Activated naive CD4-positive, alpha-beta T cell treated with anti-CD3 and anti-CD28 coated beads, Interleukin-2, amount 50 U/mL, for 72 hours (primary cell): ENCODE results near the gene RAD51B. TPM values are rescaled to one million over a fixed set of nuclear protein-coding genes. Genes with fewer than 3 reads are reported as not detected.
"Not testable (repeated sequence)": the region's sequence is repeated elsewhere in the genome, so short reads cannot be mapped to it uniquely, and the experiment has no call there.

Experiments used
- ATAC-seq, 2 donors: fragments of 150-1000 bp; cut with Tn5 transposase; 2 replicates each; pipeline ENCODE4 v1.10.0; 2021; ENCODE audit warnings: mild to moderate bottlenecking in 2 of 2, moderate library complexity in 2 of 2
- DNase-seq, 2 donors: peaks; one replicate each; pipeline ENCODE4 v3.0.0; 2021 to 2022; ENCODE audit warnings: low spot score in 2 of 2
- H3K27ac Mint-ChIP-seq, 2 donors: one replicate each; pipeline ENCODE4 v1.8.0; 2022; ENCODE audit warnings: mild to moderate bottlenecking in 2 of 2, mixed read lengths in 2 of 2
- H3K36me3 Mint-ChIP-seq, 2 donors: one replicate each; pipeline ENCODE4 v1.8.0; 2022; ENCODE audit warnings: mixed read lengths in 2 of 2
- H3K9me3 Mint-ChIP-seq, 2 donors: one replicate each; pipeline ENCODE4 v1.8.0; 2022; ENCODE audit warnings: mixed read lengths in 2 of 2
- total RNA-seq, 2 donors: library from RNA; stranded (reverse); gene quantifications; one replicate each; pipeline ENCODE4 v1.2.3, GENCODE V29; 2022

The RAD51B gene
- total RNA-seq, 2 donors from 2014 or later: 36.5 to 53.0 TPM

DNA sequence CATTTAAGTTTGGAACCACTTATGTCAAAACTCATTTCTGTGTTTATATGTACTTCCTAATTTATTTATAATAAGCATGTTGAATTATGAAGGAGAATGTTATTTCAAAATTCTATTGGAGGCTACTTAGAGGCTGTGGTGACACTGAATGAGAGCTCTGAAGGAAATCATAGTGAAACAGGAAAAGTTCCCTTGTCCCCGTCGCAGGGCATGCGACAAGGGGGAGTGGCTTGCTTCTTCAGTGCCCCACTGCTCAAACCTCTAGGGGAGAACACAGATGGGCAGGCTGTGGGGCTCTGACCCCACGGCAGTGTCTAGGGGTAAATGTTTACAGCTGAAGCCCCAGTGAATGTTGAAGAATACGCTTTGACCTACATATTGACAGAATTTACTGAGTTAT lies 261.9 kb downstream of the RAD51B start:
- ATAC-seq (no peak), DNase-seq (no peak)
- H3K27ac Mint-ChIP-seq: no peak overlapping the region
- H3K36me3 Mint-ChIP-seq: no peaks in the 10 kb centered on the region
- H3K9me3 Mint-ChIP-seq: no peaks in the 10 kb centered on the region

DNA sequence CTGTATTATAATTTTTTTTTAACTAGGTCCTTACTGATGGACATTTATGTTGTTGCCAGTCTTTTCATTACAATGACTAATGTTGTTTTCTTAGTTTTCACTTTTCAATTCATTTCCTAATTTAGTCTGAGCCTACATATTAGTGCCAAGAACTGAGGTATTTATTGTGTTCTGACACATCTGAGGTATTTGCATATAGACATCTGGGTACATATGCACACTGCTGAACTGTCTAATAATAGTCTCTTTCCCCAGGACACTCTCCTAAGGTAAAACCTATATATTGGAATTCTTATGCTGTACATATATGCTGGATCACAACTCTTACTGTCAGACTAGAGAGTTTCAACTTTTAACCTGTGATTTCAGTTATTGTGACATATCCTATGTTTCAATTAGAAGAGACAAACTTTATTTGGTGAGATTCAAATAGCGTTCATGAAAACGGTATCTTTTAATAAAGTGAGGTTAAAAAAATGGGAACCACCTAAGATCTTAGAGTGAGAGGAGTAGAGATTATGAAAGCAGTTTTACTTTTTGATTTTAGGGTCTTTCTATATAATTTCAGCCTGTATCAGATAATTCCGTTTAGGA lies 263.2 kb downstream of the RAD51B start:
- H3K36me3 Mint-ChIP-seq: no peaks in the 10 kb centered on the region
- no peak overlapping the region for H3K27ac Mint-ChIP-seq
- DNase-seq (no peak), ATAC-seq (no peak)
- H3K9me3 Mint-ChIP-seq: no peaks in the 10 kb centered on the region

DNA sequence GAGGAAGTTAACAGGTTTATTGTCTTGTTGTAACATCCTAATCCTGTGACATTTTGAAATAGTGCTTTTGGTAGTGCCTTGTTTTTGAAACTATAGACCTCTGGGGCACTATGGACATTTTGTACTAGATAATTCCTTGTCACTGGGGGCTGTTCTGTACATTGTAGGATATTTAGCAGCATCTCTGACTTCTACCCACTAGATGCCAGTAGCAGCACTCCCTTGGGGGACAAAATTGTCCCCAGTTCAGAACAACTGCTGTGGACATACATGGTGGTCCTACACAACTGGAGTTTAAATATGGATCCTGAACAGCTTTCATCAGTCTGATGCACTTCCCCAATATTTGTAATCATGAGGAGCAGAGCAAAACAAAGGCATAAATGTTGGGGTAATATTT lies 264.7 kb downstream of the RAD51B start:
- Mint-ChIP-seq H3K9me3 (no peaks in the 10 kb centered on the region), H3K27ac (no peak overlapping the region), H3K36me3 (no peaks in the 10 kb centered on the region)
- no peak for DNase-seq
- ATAC-seq: no peak

DNA sequence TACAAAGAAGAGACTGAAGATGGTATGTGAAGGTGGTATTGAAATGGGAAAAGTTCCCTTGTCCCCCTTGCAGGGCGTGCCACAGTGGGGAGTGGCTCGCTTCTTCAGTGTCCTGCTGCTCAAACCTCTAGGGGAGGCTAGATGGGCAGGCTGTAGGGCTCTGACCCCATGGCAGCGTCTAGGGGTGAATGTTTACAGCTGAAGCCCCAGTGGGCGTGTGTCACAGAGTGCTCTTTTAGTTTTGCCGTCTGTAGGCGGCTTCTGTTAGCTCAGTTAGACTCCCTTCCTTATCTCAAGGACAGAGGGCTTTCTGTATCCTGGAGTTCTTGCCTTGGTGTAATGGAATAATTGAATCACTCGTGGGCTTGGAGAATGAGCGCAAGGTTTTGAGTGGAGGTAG lies 266.2 kb downstream of the RAD51B start:
- no peak for ATAC-seq

DNA sequence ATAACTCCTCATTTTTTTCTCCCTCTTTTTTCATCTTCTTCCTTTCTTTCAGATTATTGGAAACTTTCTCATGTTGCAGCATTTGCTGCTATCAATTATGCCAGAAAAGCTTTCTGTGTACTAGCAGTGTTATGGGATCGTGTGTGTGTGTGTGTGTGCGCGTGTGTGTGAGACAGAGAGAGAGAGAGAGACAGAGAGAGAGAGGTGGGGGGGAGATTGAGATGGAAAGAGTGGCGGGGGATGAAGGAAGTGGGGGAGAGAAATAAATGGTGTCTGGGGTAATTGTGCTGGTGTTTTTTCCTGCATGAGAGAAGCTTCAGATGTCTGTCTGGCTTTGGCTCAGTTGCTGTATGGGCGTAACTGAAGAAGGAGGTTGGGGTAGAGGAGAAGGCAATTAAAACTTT lies 268.9 kb downstream of the RAD51B start:
- DNase-seq: no peak
- H3K27ac Mint-ChIP-seq: no peak overlapping the region
- no peaks in the 10 kb centered on the region for H3K9me3 Mint-ChIP-seq
- no peak for ATAC-seq
- H3K36me3 Mint-ChIP-seq: no peaks in the 10 kb centered on the region

More for the DNA sequence above, 266.2 kb downstream of the RAD51B start:
- Mint-ChIP-seq H3K9me3 (no peaks in the 10 kb centered on the region), H3K36me3 (no peaks in the 10 kb centered on the region), H3K27ac (no peak overlapping the region)
- DNase-seq: no peak

DNA sequence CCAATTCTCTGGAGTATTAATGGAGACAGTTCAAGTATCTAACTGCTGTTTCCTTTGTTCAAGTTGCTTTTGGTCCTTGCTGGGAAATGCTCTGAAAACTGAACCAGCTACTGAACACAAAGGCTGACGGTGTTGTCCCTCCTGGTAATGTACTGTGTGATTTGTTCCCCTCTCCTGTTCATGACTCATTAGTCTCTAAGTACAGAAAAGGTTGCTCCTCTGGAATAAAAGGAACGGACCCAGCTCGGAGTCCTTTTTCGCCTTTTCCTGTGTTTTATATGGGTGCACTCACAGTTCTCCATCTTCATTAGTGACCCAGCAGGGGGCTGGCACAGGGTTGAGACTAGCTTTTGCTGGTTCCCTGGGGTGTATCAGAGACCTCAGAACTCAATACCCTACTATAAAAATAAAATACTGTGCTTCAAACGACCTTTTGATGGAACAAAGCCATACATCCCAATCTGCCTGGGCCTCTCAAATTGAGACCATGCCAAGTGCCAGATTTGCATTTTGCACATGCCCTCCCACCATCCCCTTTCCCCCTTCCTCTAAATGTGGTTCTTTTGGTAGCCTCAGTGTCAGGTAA lies 269.7 kb downstream of the RAD51B start:
- peak; percentile 33 to 48 for ATAC-seq
- H3K27ac Mint-ChIP-seq: peak overlapping the region in 1 of 2 donors; percentile 31
- no peak for DNase-seq
- no peaks in the 10 kb centered on the region for H3K9me3 Mint-ChIP-seq
- H3K36me3 Mint-ChIP-seq: no peaks in the 10 kb centered on the region

DNA sequence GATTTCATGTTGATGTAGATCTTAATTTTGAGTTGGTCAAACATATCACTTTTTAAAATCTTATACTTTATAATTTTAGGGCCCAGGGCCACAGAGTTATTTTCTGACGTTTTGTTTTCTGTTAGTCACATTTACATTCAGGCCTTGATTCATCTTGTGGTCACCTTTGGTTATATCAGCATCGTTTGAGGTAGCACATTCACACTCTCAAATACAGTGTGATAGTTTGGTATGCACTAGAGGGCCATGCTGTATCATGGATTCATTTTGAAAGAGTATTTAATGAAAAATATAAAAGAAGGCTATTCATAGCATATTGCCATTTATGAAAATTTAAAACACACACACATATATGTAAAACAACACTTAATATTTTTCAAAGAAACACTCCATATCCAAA lies 274.6 kb downstream of the RAD51B start:
- no peak for ATAC-seq
- H3K27ac Mint-ChIP-seq: no peak overlapping the region
- peaks cover 5 to 7% of the 10 kb centered on the region in 2 donors for H3K9me3 Mint-ChIP-seq
- no peak for DNase-seq
- peaks cover 9 to 12% of the 10 kb centered on the region in 2 donors for H3K36me3 Mint-ChIP-seq

DNA sequence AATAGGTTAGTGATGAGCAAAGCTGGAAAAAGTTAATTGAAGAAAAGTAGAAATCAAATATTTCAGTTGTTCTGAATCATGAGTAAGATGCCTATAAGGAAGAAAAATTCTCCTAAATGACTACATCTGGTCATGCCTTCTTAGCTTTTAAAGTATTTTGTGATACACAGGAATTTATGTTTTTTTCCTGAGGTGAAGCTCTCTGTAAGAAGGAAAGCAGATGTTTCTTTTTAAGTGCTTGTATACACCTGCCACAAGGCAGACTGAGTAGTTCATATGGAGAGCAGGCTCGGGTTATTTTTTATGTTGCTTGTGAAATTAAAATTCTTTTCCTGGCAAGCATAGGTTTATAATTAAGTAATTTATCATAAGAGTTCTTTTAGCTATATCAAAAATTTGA lies 275.2 kb downstream of the RAD51B start:
- Mint-ChIP-seq H3K9me3 (peaks cover 5 to 13% of the 10 kb centered on the region in 2 donors), H3K36me3 (peaks cover 15 to 18% of the 10 kb centered on the region in 2 donors), H3K27ac (no peak overlapping the region)
- ATAC-seq (no peak), DNase-seq (no peak)

DNA sequence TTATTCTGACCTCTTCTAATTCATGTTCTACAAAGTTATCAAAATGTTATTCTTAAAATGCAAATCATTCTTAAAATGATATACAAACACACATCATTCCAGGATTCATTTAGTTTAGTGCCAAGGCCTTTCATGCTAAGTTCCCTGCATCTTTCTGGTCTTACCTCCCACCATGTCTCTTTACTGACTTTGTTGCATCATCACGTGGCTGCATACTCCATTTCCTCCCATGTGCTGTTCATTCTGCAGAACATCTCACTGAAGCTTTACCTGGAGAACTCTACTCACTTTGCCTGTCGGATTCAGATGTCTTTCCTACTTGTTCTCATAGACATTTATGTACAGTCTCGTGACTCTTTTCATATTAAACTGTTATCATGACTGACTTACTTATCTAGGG lies 278.1 kb downstream of the RAD51B start:
- Mint-ChIP-seq H3K36me3 (peaks cover 37 to 45% of the 10 kb centered on the region in 2 donors), H3K9me3 (peaks cover 11 to 29% of the 10 kb centered on the region in 2 donors), H3K27ac (no peak overlapping the region)
- no peak for DNase-seq
- no peak for ATAC-seq

DNA sequence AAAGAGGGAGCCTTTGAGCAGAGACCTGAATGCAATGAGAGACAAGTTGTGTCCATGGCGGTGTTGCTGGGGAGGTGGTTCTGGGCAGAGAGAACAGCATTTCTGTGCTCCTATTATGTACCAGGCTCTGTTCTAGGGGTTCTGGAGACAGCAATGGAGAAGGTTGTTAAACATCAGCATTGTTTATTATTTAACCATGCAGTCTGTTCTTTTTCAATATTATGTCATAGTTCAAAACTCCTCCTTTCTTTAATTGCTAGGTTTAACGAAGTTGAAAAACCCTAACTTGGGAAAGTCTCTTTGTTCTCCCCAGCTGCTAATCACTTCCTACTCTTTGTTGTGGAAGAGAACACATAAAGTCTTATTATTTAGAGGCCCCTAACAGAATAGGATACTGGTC lies 279.3 kb downstream of the RAD51B start:
- DNase-seq (no peak), ATAC-seq (no peak)
- Mint-ChIP-seq H3K27ac (no peak overlapping the region), H3K36me3 (peaks cover 37 to 46% of the 10 kb centered on the region in 2 donors), H3K9me3 (peaks cover 11 to 30% of the 10 kb centered on the region in 2 donors)

DNA sequence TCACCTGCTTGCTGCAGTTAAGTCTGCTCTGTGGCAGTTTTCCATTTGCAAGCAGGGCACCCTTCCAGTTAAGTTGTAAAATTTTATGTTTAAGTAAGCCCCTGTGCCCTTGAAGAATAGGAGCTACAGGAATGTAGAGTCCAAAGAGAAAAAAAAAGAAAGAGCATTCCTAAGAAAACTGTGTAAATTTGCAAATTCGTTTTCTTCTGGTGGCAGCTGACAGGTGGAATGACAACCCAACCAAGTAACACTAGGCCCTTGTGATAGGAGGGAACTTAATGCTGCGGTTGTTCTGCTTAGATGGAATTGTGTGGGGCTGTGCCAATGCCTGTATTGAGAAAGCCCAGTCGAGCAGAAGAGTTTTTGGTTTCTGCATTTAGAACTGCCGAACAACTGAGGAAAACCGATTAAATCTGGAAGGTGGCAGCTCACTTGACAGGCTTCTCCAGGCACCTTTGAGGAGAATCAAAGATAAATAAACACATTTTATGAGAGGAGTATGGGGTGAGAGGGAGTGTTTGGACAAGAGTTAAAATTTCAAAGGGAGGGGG lies 280.0 kb downstream of the RAD51B start:
- DNase-seq (no peak), ATAC-seq (no peak)
- H3K27ac Mint-ChIP-seq: no peak overlapping the region
- peaks cover 11 to 30% of the 10 kb centered on the region in 2 donors for H3K9me3 Mint-ChIP-seq
- peaks cover 37 to 46% of the 10 kb centered on the region in 2 donors for H3K36me3 Mint-ChIP-seq

DNA sequence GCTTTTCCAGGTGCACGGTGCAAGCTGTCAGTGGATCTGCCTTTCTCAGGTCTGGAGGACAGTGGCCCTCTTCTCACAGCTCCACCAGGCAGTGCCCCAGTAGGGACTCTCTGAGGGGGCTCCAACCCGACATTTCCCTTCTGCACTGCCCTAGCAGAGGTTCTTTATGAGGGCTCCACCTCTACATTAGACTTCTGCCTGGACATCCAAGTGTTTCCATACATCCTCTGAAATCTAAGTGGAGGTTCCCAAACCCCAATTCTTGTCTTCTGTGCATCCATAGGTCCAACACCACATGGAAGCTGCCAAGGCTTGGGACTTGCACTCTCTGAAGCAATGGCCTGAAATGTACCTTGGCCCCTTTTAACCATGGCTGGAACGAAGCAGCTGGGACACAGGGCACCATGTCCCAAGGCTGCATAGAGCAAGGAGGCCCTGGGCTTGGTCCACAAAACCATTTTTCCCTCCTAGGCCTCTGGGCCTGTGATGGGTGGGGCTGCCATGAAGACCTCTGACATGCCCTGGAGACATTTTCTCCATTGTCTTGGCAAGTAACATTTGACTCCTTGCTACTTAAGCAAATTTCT lies 282.2 kb downstream of the RAD51B start:
- H3K36me3 Mint-ChIP-seq: peaks cover 37 to 46% of the 10 kb centered on the region in 2 donors
- H3K27ac Mint-ChIP-seq, DNase-seq, ATAC-seq: not testable (repeated sequence)
- peaks cover 11 to 30% of the 10 kb centered on the region in 2 donors for H3K9me3 Mint-ChIP-seq

DNA sequence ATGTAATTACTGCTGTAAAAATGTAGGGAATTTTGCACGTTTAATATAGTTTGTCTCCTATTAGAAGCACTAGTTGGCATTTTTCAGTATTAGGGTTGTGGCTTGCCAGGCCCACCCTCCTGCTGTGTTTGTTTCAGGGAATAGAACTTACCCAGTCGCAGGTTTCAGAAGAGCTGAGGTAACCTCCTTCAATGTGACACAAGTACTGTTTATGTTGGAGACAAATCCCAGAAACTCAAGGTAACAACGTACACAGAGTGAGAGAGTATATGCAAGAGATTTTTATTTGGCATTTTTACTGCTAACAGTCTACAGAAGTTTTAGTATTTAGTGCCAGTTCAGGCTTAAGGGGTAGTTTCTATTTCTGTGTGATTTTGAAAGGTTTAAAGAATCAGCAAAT lies 284.3 kb downstream of the RAD51B start:
- DNase-seq (no peak), ATAC-seq (no peak)
- peaks cover 29 to 34% of the 10 kb centered on the region in 2 donors for H3K36me3 Mint-ChIP-seq
- no peak overlapping the region for H3K27ac Mint-ChIP-seq
- peaks cover 6 to 24% of the 10 kb centered on the region in 2 donors for H3K9me3 Mint-ChIP-seq

DNA sequence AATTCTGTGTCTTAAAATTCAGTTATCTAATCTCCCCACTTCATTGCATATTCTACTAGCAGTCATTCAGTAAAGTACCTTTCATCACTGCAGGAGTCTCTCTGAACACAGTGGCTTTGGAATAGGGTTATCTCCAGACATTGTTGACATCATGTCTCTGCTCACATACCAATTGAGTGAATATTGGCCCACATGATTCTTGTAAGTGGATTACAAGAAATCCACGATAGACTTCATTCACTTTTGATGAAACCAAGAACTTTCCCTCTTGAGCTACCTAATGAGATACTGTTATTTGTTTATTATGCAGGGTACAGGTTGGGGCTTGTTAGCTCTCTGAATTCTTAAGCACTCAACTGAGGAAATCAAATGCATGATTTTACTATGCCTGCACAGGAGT lies 284.9 kb downstream of the RAD51B start:
- H3K9me3 Mint-ChIP-seq: peaks cover 6 to 20% of the 10 kb centered on the region in 2 donors
- ATAC-seq: no peak
- DNase-seq: no peak
- peaks cover 25 to 30% of the 10 kb centered on the region in 2 donors for H3K36me3 Mint-ChIP-seq
- H3K27ac Mint-ChIP-seq: no peak overlapping the region

DNA sequence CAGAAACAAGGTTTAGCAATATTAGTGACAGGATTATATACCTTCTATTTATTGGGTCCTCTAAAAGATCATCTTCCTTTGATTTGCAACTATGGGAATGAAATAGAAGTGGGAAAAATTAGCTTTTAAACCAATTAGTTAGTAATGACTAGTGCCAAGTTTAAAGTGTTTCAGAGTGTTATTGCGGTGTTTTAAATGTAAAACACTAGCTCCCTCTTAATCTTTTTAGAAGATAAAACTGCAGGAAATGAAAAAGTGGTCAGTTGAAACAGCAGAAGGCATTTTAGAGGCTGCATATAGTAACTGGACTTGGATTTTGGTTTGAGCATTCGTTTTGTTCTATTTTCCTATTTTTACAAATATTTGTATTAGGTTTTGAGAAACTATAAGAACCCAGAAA lies 286.2 kb downstream of the RAD51B start:
- DNase-seq (no peak), ATAC-seq (no peak)
- Mint-ChIP-seq H3K27ac (no peak overlapping the region), H3K36me3 (peaks cover 16 to 20% of the 10 kb centered on the region in 2 donors), H3K9me3 (peaks cover 4 to 11% of the 10 kb centered on the region in 2 donors)

DNA sequence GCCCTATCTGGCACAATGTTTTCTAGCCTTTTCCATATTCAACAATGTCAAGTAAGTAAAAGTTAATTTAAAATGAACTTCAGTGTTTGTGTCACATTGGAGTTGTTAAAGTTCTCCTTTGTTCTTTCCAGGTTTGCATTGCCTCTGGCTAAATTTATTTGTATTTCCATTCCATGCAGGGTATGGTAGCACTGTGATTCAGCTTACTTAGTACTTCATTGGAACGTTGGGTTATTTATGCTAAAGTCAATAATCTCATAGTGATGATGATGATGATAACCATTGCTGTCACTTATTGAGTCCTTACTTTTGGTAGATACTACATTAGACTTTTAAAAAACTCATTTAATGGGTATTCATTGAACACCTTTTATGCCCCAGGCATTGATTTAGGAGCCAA lies 286.9 kb downstream of the RAD51B start:
- Mint-ChIP-seq H3K9me3 (peaks cover 0 to 7% of the 10 kb centered on the region in 2 donors), H3K27ac (no peak overlapping the region), H3K36me3 (peaks cover 11 to 14% of the 10 kb centered on the region in 2 donors)
- no peak for DNase-seq
- ATAC-seq: no peak

DNA sequence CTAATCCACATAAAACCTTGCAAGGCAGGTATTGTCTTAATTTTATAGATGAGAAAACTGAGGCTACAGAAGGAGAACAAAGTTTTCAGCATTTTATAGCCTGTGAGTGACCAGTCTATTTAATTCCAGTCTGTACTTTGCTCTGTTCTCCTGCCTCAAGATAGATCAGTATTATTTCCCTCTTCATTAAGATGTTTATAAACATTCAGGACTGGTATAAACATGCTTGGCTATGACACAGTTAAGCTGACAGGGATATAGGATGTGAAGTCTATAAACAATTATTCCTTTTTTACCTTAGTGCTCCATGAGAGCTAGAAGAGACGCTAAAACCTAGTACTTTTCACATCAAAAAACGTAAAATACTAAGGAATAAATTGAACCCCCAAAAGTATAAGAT lies 287.3 kb downstream of the RAD51B start:
- H3K27ac Mint-ChIP-seq: no peak overlapping the region
- peaks cover 0 to 7% of the 10 kb centered on the region in 2 donors for H3K9me3 Mint-ChIP-seq
- peaks cover 7 to 10% of the 10 kb centered on the region in 2 donors for H3K36me3 Mint-ChIP-seq
- ATAC-seq (no peak), DNase-seq (no peak)
